Activated naive CD8-positive, alpha-beta T cell (primary cell): Measurements from ENCODE around the gene LARGE1.

ENCODE experiments used
- H3K27ac Mint-ChIP-seq: one replicate; pipeline ENCODE4 v1.8.0; 2021; ENCODE audit warnings: mixed read lengths
- H3K27me3 Mint-ChIP-seq: one replicate; pipeline ENCODE4 v1.8.0; 2021; ENCODE audit warnings: mixed read lengths
- H3K36me3 Mint-ChIP-seq: one replicate; pipeline ENCODE4 v1.8.0; 2021; ENCODE audit warnings: mixed read lengths
- H3K4me1 Mint-ChIP-seq: one replicate; pipeline ENCODE4 v1.8.0; 2021; ENCODE audit warnings: low read depth, mixed read lengths
- H3K4me3 Mint-ChIP-seq: one replicate; pipeline ENCODE4 v1.8.0; 2021; ENCODE audit warnings: mild to moderate bottlenecking, mixed read lengths
- H3K9me3 Mint-ChIP-seq: one replicate; pipeline ENCODE4 v1.8.0; 2021; ENCODE audit warnings: low read depth, mixed read lengths

The LARGE1 gene

GRCh38 chr22:33274214-33275072 is 645.8 kb downstream of the LARGE1 start:
- Mint-ChIP-seq H3K4me3 (no peak overlapping the region), H3K36me3 (no peaks in the 10 kb centered on the region), H3K4me1 (no peaks in the 10 kb centered on the region), H3K9me3 (no peaks in the 10 kb centered on the region), H3K27ac (no peak overlapping the region), H3K27me3 (no peaks in the 10 kb centered on the region)

DNA sequence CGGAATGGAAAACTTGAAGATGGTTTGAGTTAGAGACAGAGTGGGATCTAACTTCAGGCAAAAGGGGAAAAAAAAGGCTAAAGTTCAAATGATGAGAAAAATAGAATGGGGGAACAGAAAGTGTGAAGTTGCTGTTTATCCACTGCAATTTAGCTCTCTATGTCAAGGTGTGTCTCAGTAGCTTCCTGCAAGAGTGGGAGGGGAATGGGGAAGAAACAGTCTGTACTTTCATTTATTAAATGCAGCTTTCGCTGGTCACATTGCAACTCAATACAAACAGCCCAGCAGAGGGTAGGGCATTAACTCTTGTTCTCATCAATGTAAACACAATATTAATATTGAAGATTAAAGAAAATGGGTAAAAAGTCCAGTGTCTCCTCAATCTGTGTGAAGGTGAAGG is 647.4 kb downstream of the LARGE1 start:
- H3K4me1 Mint-ChIP-seq: no peaks in the 10 kb centered on the region

DNA sequence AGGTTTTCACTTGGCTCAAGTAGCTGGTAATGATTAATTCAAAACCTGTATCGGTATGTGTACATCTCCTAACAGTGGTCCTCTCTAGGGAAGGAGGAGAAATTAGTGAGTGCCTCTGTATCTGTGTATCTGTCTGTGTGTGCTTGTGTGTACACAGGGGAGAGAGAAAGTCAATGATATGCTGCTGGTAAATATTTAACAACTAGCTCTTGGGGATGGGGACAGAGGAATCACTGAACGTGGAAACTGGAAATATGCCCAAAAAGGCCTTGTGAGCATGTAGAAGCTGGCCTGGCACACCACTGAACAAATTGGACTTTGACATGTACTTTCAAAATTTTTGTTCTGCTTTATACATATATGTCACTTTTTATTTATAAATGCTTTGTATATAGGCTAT is 648.1 kb downstream of the LARGE1 start:
- Mint-ChIP-seq H3K4me1 (no peaks in the 10 kb centered on the region), H3K27me3 (no peaks in the 10 kb centered on the region), H3K4me3 (no peak overlapping the region), H3K9me3 (no peaks in the 10 kb centered on the region), H3K36me3 (no peaks in the 10 kb centered on the region), H3K27ac (no peak overlapping the region)

More for the DNA sequence above, 647.4 kb downstream of the LARGE1 start:
- H3K9me3 Mint-ChIP-seq: no peaks in the 10 kb centered on the region
- H3K4me3 Mint-ChIP-seq: no peak overlapping the region
- no peaks in the 10 kb centered on the region for H3K27me3 Mint-ChIP-seq
- H3K27ac Mint-ChIP-seq: no peak overlapping the region
- H3K36me3 Mint-ChIP-seq: no peaks in the 10 kb centered on the region

DNA sequence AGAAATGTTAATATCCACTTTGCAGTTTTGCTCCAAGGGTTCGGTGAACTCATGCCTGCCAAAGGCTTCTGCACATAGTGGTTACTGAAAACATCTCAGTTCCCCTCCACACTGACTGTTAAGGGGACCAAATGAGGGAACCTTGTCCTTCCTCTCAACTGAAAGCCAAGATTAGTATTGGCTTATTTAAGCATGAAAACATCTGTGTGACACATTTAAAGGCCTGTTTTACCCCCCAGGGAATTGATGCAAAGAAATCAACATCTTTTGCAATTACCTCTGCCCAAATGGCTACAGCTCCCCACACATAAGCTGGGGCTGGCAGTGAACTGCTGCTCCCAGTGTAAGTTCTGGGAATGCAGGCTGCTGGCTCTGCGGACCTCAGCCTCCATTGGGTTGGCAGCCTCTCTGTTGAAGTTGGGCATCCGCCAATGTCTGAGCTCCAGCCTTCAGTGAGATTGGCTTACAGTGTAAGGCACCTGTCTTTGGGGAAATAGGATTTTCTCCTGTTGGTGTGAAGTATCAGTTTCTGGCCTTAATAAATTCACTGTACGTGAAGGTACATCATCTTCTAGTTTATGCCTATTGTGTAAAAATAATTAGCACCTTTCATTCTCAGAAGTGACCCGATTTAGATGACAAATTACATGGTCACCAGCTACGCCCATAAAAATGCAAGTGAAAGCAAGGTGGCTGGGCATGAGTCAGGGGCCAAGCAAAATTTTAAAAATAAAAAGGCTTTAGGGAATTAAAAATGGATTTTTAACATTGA is 648.7 kb downstream of the LARGE1 start:
- no peaks in the 10 kb centered on the region for H3K4me1 Mint-ChIP-seq
- no peak overlapping the region for H3K4me3 Mint-ChIP-seq

GRCh38 chr22:33270596-33270995 is 649.7 kb downstream of the LARGE1 start:
- Mint-ChIP-seq H3K9me3 (no peaks in the 10 kb centered on the region), H3K4me1 (no peaks in the 10 kb centered on the region), H3K4me3 (no peak overlapping the region), H3K27ac (no peak overlapping the region), H3K36me3 (no peaks in the 10 kb centered on the region), H3K27me3 (no peaks in the 10 kb centered on the region)

More for the DNA sequence above, 648.7 kb downstream of the LARGE1 start:
- no peak overlapping the region for H3K27ac Mint-ChIP-seq
- H3K36me3 Mint-ChIP-seq: no peaks in the 10 kb centered on the region
- no peaks in the 10 kb centered on the region for H3K9me3 Mint-ChIP-seq
- H3K27me3 Mint-ChIP-seq: no peaks in the 10 kb centered on the region

DNA sequence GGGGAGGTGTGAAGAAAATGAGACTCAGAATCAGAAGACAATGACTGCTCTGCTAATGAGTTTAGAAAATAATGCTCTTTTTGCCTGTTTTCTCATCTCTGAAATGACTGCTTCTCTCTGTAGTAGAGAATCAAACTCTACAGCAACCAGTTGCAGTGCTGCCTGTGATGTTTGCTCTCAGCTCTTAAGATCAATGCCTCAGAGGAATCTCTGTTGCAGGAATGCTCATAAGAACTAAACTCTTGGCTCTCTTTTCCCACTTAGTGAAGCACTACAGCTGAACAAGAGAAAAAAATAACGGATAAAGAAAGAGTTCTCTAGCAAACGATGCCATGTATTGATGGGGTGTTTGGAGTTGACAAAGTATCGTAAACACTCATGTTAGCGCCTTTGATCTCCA is 658.6 kb downstream of the LARGE1 start:
- no peaks in the 10 kb centered on the region for H3K4me1 Mint-ChIP-seq
- no peak overlapping the region for H3K4me3 Mint-ChIP-seq
- no peaks in the 10 kb centered on the region for H3K9me3 Mint-ChIP-seq
- no peaks in the 10 kb centered on the region for H3K36me3 Mint-ChIP-seq
- no peak overlapping the region for H3K27ac Mint-ChIP-seq
- peaks cover 8% of the 10 kb centered on the region for H3K27me3 Mint-ChIP-seq

- H3K9me3 Mint-ChIP-seq: no peaks in the 10 kb centered on the region
- H3K4me1 Mint-ChIP-seq: no peaks in the 10 kb centered on the region
- H3K36me3 Mint-ChIP-seq: no peaks in the 10 kb centered on the region
- no peak overlapping the region for H3K4me3 Mint-ChIP-seq
- H3K27me3 Mint-ChIP-seq: peaks cover 8% of the 10 kb centered on the region
- no peak overlapping the region for H3K27ac Mint-ChIP-seq
These were observed 659.8 kb downstream of the LARGE1 start for GRCh38 chr22:33260498-33260897.

- H3K9me3 Mint-ChIP-seq: no peaks in the 10 kb centered on the region
These were observed 664.5 kb downstream of the LARGE1 start for GRCh38 chr22:33255791-33256190.

GRCh38 chr22:33248948-33249347 is 671.3 kb downstream of the LARGE1 start:
- Mint-ChIP-seq H3K27ac (no peak overlapping the region), H3K27me3 (peaks cover 3% of the 10 kb centered on the region), H3K9me3 (no peaks in the 10 kb centered on the region), H3K36me3 (no peaks in the 10 kb centered on the region), H3K4me1 (no peaks in the 10 kb centered on the region), H3K4me3 (no peak overlapping the region)

More at GRCh38 chr22:33255791-33256190, 664.5 kb downstream of the LARGE1 start:
- Mint-ChIP-seq H3K36me3 (no peaks in the 10 kb centered on the region), H3K27me3 (peaks cover 13% of the 10 kb centered on the region), H3K4me1 (no peaks in the 10 kb centered on the region), H3K27ac (no peak overlapping the region), H3K4me3 (no peak overlapping the region)

DNA sequence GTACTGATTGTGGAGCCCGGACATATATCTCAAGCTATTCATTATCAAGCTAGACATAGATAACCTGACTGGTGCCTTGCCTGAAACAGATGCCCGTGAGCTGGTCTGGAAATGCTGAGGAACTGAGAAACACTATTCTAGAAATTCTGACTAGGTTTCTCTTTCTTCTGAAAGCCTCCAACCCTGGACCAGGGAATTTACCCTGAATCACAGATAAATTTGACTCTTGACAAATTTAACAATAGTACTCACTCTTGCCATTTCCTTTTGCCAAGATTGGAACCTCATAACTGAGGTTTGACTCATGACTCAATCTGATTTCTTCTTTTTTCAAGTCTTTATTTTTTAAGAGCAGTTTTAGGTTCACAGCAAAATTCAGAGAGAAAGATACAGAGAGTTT is 672.5 kb downstream of the LARGE1 start:
- Mint-ChIP-seq H3K4me1 (no peaks in the 10 kb centered on the region), H3K27ac (no peak overlapping the region), H3K27me3 (peaks cover 4% of the 10 kb centered on the region), H3K9me3 (no peaks in the 10 kb centered on the region), H3K4me3 (no peak overlapping the region), H3K36me3 (no peaks in the 10 kb centered on the region)

DNA sequence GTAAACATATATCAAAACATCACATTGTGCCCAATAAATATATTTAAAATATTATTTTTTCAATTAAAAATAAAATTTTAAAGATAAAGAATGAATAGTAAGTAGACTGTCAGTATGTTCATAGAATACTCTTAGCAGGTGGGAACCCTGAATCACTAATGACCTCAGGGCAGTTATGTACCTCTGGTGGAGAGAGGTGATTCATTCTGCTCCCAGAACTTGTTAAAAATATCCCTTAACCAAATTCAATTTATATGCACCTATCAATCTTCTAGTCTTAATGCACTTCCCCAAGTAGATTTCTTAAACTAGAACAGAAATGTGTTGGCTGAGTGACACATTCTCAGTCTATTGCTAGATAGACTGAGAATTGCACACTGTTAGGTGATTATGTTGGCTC is 678.2 kb downstream of the LARGE1 start:
- Mint-ChIP-seq H3K4me3 (no peak overlapping the region), H3K27ac (no peak overlapping the region), H3K36me3 (no peaks in the 10 kb centered on the region), H3K27me3 (peaks cover 5% of the 10 kb centered on the region), H3K9me3 (no peaks in the 10 kb centered on the region), H3K4me1 (no peaks in the 10 kb centered on the region)

GRCh38 chr22:33240888-33241475 is 679.3 kb downstream of the LARGE1 start:
- Mint-ChIP-seq H3K4me1 (no peaks in the 10 kb centered on the region), H3K4me3 (no peak overlapping the region), H3K27me3 (peaks cover 5% of the 10 kb centered on the region), H3K9me3 (no peaks in the 10 kb centered on the region), H3K27ac (no peak overlapping the region), H3K36me3 (no peaks in the 10 kb centered on the region)

GRCh38 chr22:33232071-33232470 is 688.2 kb downstream of the LARGE1 start:
- peaks cover 1% of the 10 kb centered on the region for H3K27me3 Mint-ChIP-seq
- no peak overlapping the region for H3K4me3 Mint-ChIP-seq
- peaks cover 5% of the 10 kb centered on the region for H3K36me3 Mint-ChIP-seq
- H3K9me3 Mint-ChIP-seq: peaks cover 11% of the 10 kb centered on the region
- no peak overlapping the region for H3K27ac Mint-ChIP-seq
- no peaks in the 10 kb centered on the region for H3K4me1 Mint-ChIP-seq

DNA sequence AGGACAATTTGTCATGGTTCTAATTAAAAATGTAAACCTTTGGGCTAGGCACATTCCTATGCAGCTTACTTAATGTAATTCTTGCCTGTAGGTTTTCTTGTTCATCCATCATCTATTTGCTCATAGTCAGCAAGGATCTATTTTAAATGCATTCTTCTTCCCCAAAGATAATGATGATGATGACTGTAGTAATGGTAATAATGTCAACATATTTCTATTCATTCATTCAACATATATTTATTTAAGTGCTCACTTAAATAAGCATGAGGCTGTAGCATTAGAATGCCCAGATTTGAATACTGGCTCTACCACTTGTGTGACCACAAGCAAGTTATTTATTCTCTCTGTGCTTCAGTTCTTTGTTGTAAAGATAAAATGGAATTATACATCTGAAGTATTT is 692.5 kb downstream of the LARGE1 start:
- no peak overlapping the region for H3K27ac Mint-ChIP-seq
- peaks cover 11% of the 10 kb centered on the region for H3K9me3 Mint-ChIP-seq
- H3K4me1 Mint-ChIP-seq: no peaks in the 10 kb centered on the region
- H3K36me3 Mint-ChIP-seq: peaks cover 5% of the 10 kb centered on the region
- H3K4me3 Mint-ChIP-seq: no peak overlapping the region
- H3K27me3 Mint-ChIP-seq: peaks cover 4% of the 10 kb centered on the region

DNA sequence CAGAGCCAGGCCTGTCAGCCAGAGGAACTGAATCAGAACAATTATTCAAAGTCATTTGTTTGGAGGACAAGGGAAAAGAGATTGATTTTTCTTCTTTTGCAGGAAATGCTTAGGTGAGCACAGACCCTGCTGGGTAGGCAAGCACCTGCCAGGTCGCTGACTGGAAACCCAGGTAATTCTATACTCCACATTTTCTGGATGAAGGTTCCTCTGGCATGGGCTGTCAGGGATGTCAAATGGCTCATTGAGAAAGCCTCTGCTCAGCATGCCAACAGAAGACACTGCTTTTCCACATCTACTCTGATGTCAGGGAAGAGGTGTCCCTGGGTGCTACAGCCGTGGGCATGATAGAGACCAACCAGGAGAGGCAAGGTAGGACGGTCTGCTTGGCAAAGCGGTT is 695.4 kb downstream of the LARGE1 start:
- Mint-ChIP-seq H3K27me3 (peaks cover 7% of the 10 kb centered on the region), H3K9me3 (peaks cover 7% of the 10 kb centered on the region), H3K36me3 (peaks cover 3% of the 10 kb centered on the region), H3K4me1 (no peaks in the 10 kb centered on the region), H3K4me3 (no peak overlapping the region), H3K27ac (no peak overlapping the region)
